Measurements from ENCODE around the gene PARVG. TPM values are rescaled to one million over a fixed set of nuclear protein-coding genes. Genes with fewer than 3 reads are reported as not detected.

The PARVG gene
- total and polyA plus RNA-seq, 2 donors (not counting 3 experiments of a cell fraction or from before 2014, with no cell fraction given), result 0.82 TPM; not detected in 1

GRCh38 chr22:44194569-44194968, 13.8 kb downstream of the PARVG start:
- Histone ChIP-seq H3K4me2 (ENCODE audit: insufficient read depth, low read length) (no peak overlapping the region), H3K79me2 (ENCODE audit: control insufficient read depth, insufficient read depth, low read length) (no peaks in the 10 kb centered on the region), H4K20me1 (replicated peaks; ENCODE audit: control insufficient read depth, extremely low read depth, insufficient read depth, low read length) (no peaks in the 10 kb centered on the region), H3K27ac (ENCODE audit: insufficient read depth, low read depth, low read length) (no peak overlapping the region), H3K27me3 (ENCODE audit: control insufficient read depth in 2 of 2, insufficient read depth in 2 of 2, low read length in 2 of 2) (no peaks in the 10 kb centered on the region), H3K9ac (replicated peaks; ENCODE audit: extremely low read depth, insufficient read depth, low read length) (no peak overlapping the region), H3K36me3 (ENCODE audit: control insufficient read depth in 2 of 2, extremely low read depth in 1 of 2, insufficient read depth in 2 of 2, low read length in 2 of 2) (no peaks in the 10 kb centered on the region), H3K9me3 (replicated peaks; ENCODE audit: control insufficient read depth, insufficient read depth, low read length) (no peaks in the 10 kb centered on the region), H3K4me1 (ENCODE audit: control insufficient read depth, extremely low read depth, insufficient read depth, low read length) (no peaks in the 10 kb centered on the region), H3K4me3 (replicated peaks in 1 of 3; ENCODE audit: insufficient read depth in 1 of 3, low read depth in 1 of 3, low read length in 3 of 3) (no peak overlapping the region), H2AFZ (ENCODE audit: low read depth, low read length) (no peak overlapping the region), H3K9me1 (replicated peaks; ENCODE audit: control insufficient read depth, extremely low read depth, insufficient read depth, low read length) (no peaks in the 10 kb centered on the region)
- TF ChIP-seq CTCF (IDR thresholded peaks at IDR 0.05; ENCODE audit: extremely low read depth in 1 of 2, insufficient read depth in 1 of 2, low read depth in 1 of 2, low read length in 2 of 2) (no peak), POLR2AphosphoS5 (IDR thresholded peaks at IDR 0.05; ENCODE audit: insufficient read depth, low read depth, low read length) (no peak), MYC (IDR thresholded peaks at IDR 0.05; ENCODE audit: low read depth, low read length) (no peak), GATA2 (IDR thresholded peaks at IDR 0.05; ENCODE audit: insufficient read depth, insufficient read length, low read depth, low read length) (no peak)
- no TSS peak for BruUV-seq (replicated peaks)
- DNase-seq (ENCODE audit: low read depth, low spot score), result no peak
- ChIA-PET CTCF (no interaction called here), POLR2A (no interaction called here)
- dilution Hi-C loops (cut with MboI; ENCODE audit: extremely low pct_ligation_motif_present, low sequenced_read_pairs), result no loop called here
- no peak for FAIRE-seq
- intact Hi-C loops (cut with micrococcal nuclease), result no loop called here

- no TSS peak for BruUV-seq (replicated peaks)
- Histone ChIP-seq H3K27me3 (ENCODE audit: control insufficient read depth in 2 of 2, insufficient read depth in 2 of 2, low read length in 2 of 2) (no peaks in the 10 kb centered on the region), H3K27ac (ENCODE audit: insufficient read depth, low read depth, low read length) (no peak overlapping the region), H3K36me3 (ENCODE audit: control insufficient read depth in 2 of 2, extremely low read depth in 1 of 2, insufficient read depth in 2 of 2, low read length in 2 of 2) (no peaks in the 10 kb centered on the region), H3K4me2 (ENCODE audit: insufficient read depth, low read length) (no peak overlapping the region), H4K20me1 (replicated peaks; ENCODE audit: control insufficient read depth, extremely low read depth, insufficient read depth, low read length) (no peaks in the 10 kb centered on the region), H2AFZ (ENCODE audit: low read depth, low read length) (no peak overlapping the region), H3K9me3 (replicated peaks; ENCODE audit: control insufficient read depth, insufficient read depth, low read length) (no peaks in the 10 kb centered on the region), H3K79me2 (ENCODE audit: control insufficient read depth, insufficient read depth, low read length) (no peaks in the 10 kb centered on the region), H3K4me1 (ENCODE audit: control insufficient read depth, extremely low read depth, insufficient read depth, low read length) (no peaks in the 10 kb centered on the region), H3K9ac (replicated peaks; ENCODE audit: extremely low read depth, insufficient read depth, low read length) (no peak overlapping the region), H3K9me1 (replicated peaks; ENCODE audit: control insufficient read depth, extremely low read depth, insufficient read depth, low read length) (no peaks in the 10 kb centered on the region), H3K4me3 (replicated peaks in 1 of 3; ENCODE audit: insufficient read depth in 1 of 3, low read depth in 1 of 3, low read length in 3 of 3) (no peak overlapping the region)
- DNase-seq (ENCODE audit: low read depth, low spot score), result no peak
- ChIA-PET CTCF (no interaction called here), POLR2A (no interaction called here)
- intact Hi-C loops (cut with micrococcal nuclease), result no loop called here
- TF ChIP-seq POLR2AphosphoS5 (IDR thresholded peaks at IDR 0.05; ENCODE audit: insufficient read depth, low read depth, low read length) (no peak), MAX (IDR thresholded peaks at IDR 0.05; ENCODE audit: insufficient read depth, insufficient read length) (no peak), POLR2A (IDR thresholded peaks at IDR 0.05; ENCODE audit: low read depth, low read length) (no peak), EZH2 (IDR thresholded peaks at IDR 0.05; ENCODE audit: borderline replicate concordance, low read depth, low read length, severe bottlenecking) (no peak), JUN (IDR thresholded peaks at IDR 0.05; ENCODE audit: borderline replicate concordance, insufficient read depth, insufficient read length, low read depth) (no peak), FOS (IDR thresholded peaks at IDR 0.05; ENCODE audit: borderline replicate concordance, insufficient read depth, low read length) (no peak), GATA2 (IDR thresholded peaks at IDR 0.05; ENCODE audit: insufficient read depth, insufficient read length, low read depth, low read length) (no peak), CTCF (IDR thresholded peaks at IDR 0.05; ENCODE audit: extremely low read depth in 1 of 2, insufficient read depth in 1 of 2, low read depth in 1 of 2, low read length in 2 of 2) (no peak), MYC (IDR thresholded peaks at IDR 0.05; ENCODE audit: low read depth, low read length) (no peak)
- dilution Hi-C loops (cut with MboI; ENCODE audit: extremely low pct_ligation_motif_present, low sequenced_read_pairs), result no loop called here
- FAIRE-seq, result no peak
Measured at GRCh38 chr22:44195189-44195871, 14.6 kb downstream of the PARVG start.

All from endothelial cell of umbilical vein (primary cell).